Suprapubic skin (tissue), 4 donors: ENCODE measurements around the gene CKS1B. TPM values are rescaled to one million over a fixed set of nuclear protein-coding genes. Genes with fewer than 3 reads are reported as not detected.

Source experiments
- DNase-seq, 2 donors: peaks; one replicate each; pipeline ENCODE4 v3.0.0-alpha.2; 2019; ENCODE audit warnings: low spot score in 2 of 2
- H3K27ac ChIP-seq: fragments of 200-600 bp; sonication (generic); one replicate; pipeline ENCODE4 v1.5.1; 2019
- H3K27me3 ChIP-seq: fragments of 200-600 bp; sonication (generic); one replicate; pipeline ENCODE4 v1.5.1; 2019
- H3K36me3 ChIP-seq: fragments of 200-600 bp; sonication (generic); one replicate; pipeline ENCODE4 v1.5.1; 2019
- H3K4me1 ChIP-seq: fragments of 200-600 bp; sonication (generic); one replicate; pipeline ENCODE4 v1.5.1; 2019
- H3K4me3 ChIP-seq: fragments of 200-600 bp; sonication (generic); one replicate; pipeline ENCODE4 v1.5.1; 2019; ENCODE audit warnings: mild to moderate bottlenecking
- H3K9me3 ChIP-seq: fragments of 200-600 bp; sonication (generic); one replicate; pipeline ENCODE4 v1.5.1; 2019
- CTCF ChIP-seq, 2 donors: fragments of 200-600 bp in 1 of 2; fragments of 450-650 bp in 1 of 2; sonication (generic) in 1 of 2; IDR thresholded peaks; one replicate each; pipeline ENCODE4 v1.5.1; 2016 to 2019; ENCODE audit warnings: antibody characterized with exemption in 2 of 2, mild to moderate bottlenecking in 1 of 2, moderate library complexity in 1 of 2
- EP300 ChIP-seq: sonication (generic); formaldehyde crosslinking; IDR thresholded peaks from one replicate; pipeline ENCODE4 v1.6.1; 2017; ENCODE audit warnings: antibody characterized with exemption
- POLR2A ChIP-seq, 2 donors: fragments of 450-650 bp; IDR thresholded peaks; one replicate each; pipeline ENCODE4 v1.6.1; 2017; ENCODE audit warnings: antibody characterized with exemption in 2 of 2, mild to moderate bottlenecking in 2 of 2, moderate library complexity in 2 of 2
- POLR2AphosphoS5 ChIP-seq, 3 donors: sonication (generic); formaldehyde crosslinking; IDR thresholded peaks; one replicate each; pipeline ENCODE4 v1.6.1; 2017; ENCODE audit warnings: antibody characterized with exemption in 3 of 3
- WGBS: methylation state at CpG from one replicate; pipeline ENCODE4 v1.1.5; 2018; 5-methylcytosine and 5-hydroxymethylcytosine counted together
- total RNA-seq, 4 donors: library from RNA; depleted of rRNA; stranded (reverse); fragments of >200 nt; gene quantifications; one replicate each; pipeline ENCODE4 v1.1.0, GENCODE V29; 2016

Gene CKS1B
- total RNA-seq, 4 donors from 2014 or later = 37.8 to 55.4 (median 49.7) TPM

DNA sequence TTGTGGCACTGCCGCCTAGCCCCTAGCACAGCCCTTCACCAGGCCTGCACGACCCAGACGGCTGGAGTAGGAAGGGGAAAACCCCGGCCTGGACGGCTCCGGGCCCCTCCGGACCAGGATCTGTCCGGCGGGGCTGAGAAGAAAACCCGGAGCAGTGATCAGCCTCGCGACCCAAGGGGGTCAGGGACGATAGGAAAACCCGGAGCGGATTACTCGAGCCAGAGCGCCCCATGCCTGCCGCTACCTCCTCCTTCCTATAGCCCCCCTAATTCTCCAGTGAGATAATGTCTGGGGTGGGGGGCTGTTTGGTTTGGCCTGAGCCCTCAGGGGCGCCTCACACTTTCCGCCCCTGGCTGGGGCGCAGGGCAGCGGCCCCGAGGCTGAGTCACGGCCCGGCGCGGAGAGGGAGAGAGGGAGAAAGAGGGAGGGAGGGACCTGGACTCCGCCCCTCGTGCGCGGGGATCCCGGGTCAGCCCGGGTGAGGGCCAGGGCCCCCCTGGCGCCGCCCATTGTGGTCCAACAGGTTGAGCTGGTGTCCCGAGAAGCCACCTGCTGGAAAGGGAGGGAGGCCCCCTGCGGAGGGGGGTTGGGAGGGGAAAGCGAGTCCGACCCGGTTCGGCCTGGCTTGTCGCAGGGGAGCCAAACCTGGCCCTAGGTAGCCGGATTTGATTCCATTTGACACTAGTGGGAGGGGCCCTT lies 26.4 kb downstream of the CKS1B start:
- 0% methylated on average over 5 of the region's 43 CpGs for WGBS
- Histone ChIP-seq H3K4me3 (peak overlapping the region; percentile 97), H3K9me3 (no peaks in the 10 kb centered on the region), H3K27ac (peak overlapping the region; percentile 96), H3K27me3 (no peaks in the 10 kb centered on the region), H3K36me3 (no peaks in the 10 kb centered on the region), H3K4me1 (peaks cover 50% of the 10 kb centered on the region)
- no peak for TF ChIP-seq CTCF (IDR thresholded peaks at IDR 0.05)
- peak in 1 of 2 donors; percentile 71 for TF ChIP-seq POLR2A (IDR thresholded peaks at IDR 0.05)
- TF ChIP-seq POLR2AphosphoS5 (IDR thresholded peaks at IDR 0.05) = peak in 2 of 3 donors; percentile 63 to 78
- DNase-seq = peak; percentile 96

GRCh38 chr1:155001425-155001674 lies 26.9 kb downstream of the CKS1B start:
- Histone ChIP-seq H3K9me3 (no peaks in the 10 kb centered on the region), H3K4me3 (peak overlapping the region; percentile 97), H3K27me3 (no peaks in the 10 kb centered on the region), H3K36me3 (no peaks in the 10 kb centered on the region), H3K4me1 (peaks cover 54% of the 10 kb centered on the region), H3K27ac (peak overlapping the region; percentile 96)
- 1% methylated on average over 10 of the region's 11 CpGs for WGBS
- DNase-seq = no peak
- TF ChIP-seq POLR2AphosphoS5 (IDR thresholded peaks at IDR 0.05) = no peak
- no peak for TF ChIP-seq CTCF (IDR thresholded peaks at IDR 0.05)
- TF ChIP-seq POLR2A (IDR thresholded peaks at IDR 0.05) = no peak

GRCh38 chr1:155001675-155002463 lies 27.4 kb downstream of the CKS1B start:
- peak; percentile 100 for DNase-seq
- Histone ChIP-seq H3K27ac (peak overlapping the region; percentile 96), H3K9me3 (no peaks in the 10 kb centered on the region), H3K36me3 (no peaks in the 10 kb centered on the region), H3K4me3 (peak overlapping the region; percentile 97), H3K27me3 (no peaks in the 10 kb centered on the region), H3K4me1 (peaks cover 59% of the 10 kb centered on the region)
- TF ChIP-seq EP300 (no peak), POLR2A (IDR thresholded peaks at IDR 0.05) (no peak), POLR2AphosphoS5 (IDR thresholded peaks at IDR 0.05) (peak in 1 of 3 donors; percentile 21), CTCF (IDR thresholded peaks at IDR 0.05) (peak; percentile 7 to 29)
- WGBS = 2% methylated on average over 33 of the region's 38 CpGs

- H3K9me3 ChIP-seq = no peaks in the 10 kb centered on the region
- WGBS = 1% methylated on average over 24 of the region's 35 CpGs
- peak within 1 kb of the TSS; percentile 97 for H3K4me3 ChIP-seq
- no peaks in the 10 kb centered on the region for H3K36me3 ChIP-seq
- DNase-seq = no peak
- TF ChIP-seq EP300 (no peak), POLR2A (IDR thresholded peaks at IDR 0.05) (no peak), CTCF (IDR thresholded peaks at IDR 0.05) (no peak), POLR2AphosphoS5 (IDR thresholded peaks at IDR 0.05) (no peak)
- H3K27ac ChIP-seq = peak within 1 kb of the TSS; percentile 96
- peaks cover 67% of the 10 kb centered on the region for H3K4me1 ChIP-seq
- H3K27me3 ChIP-seq = no peaks in the 10 kb centered on the region
Observed at GRCh38 chr1:155002464-155003226, 28.2 kb downstream of the CKS1B start, which contains the start of gene ZBTB7B. Gene ZBTB7B, plus strand, starts transcription at chr1:155002802. Its CDS starts 11,859 bp downstream, at chr1:155014661.
